ENCODE data around the gene DUSP22.

GRCh38 chr6:343960-344815 lies 51.9 kb downstream of the DUSP22 start:
- TF ChIP-seq CTCF (IDR thresholded peaks at IDR 0.05; ENCODE audit: poor library complexity): no peak
- TF ChIP-seq EZH2 (IDR thresholded peaks at IDR 0.05; ENCODE audit: borderline replicate concordance): no peak
- no peak for TF ChIP-seq EZH2phosphoT487 (IDR thresholded peaks at IDR 0.05; ENCODE audit: low read depth, severe bottlenecking, unreplicated experiment)

All from hepatocyte (in vitro differentiated cells).